ENCODE measurements around the gene LRRC9. TPM values are rescaled to one million over a fixed set of nuclear protein-coding genes. Genes with fewer than 3 reads are reported as not detected.

LRRC9 gene
- total and polyA plus RNA-seq, 10 of the 15 experiments (the other 5 are each of a cell fraction or from before 2014, with no cell fraction given), result not detected

DNA sequence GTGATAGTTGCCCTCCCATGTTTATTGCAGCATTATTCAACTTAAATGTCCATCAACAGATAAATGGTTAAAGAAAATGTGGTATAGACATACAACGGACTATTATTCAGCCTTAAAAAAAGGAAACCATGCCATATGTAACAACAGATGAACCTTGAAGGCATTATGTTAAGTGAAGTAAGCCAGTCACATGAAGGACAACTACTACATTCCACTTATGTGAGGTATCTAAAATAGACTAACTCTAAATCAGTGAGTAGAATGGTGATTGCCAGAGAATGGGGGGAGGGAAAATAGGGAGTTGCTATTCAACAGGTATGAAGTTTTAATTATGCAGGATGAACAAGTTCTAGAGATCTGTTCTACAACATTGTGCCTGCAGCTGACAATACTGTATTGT is 181.8 kb downstream of the LRRC9 start (continued):
- TF ChIP-seq ZBTB4 (CRISPR knock-in tag; IDR thresholded peaks at IDR 0.05) (no peak), MTA2 (IDR thresholded peaks at IDR 0.05; ENCODE audit: low read depth) (no peak), WRNIP1 (IDR thresholded peaks at IDR 0.05; ENCODE audit: borderline replicate concordance, low read depth, low read length) (no peak), MTA3 (IDR thresholded peaks at IDR 0.05; ENCODE audit: borderline replicate concordance, low read length) (no peak), CBX5 (IDR thresholded peaks at IDR 0.05; ENCODE audit: low read depth) (no peak)

GRCh38 chr14:60102389-60102788 is 182.4 kb downstream of the LRRC9 start:
- no peak overlapping the region for H3K4me3 ChIP-seq
- FAIRE-seq, result no peak
- H3K27me3 ChIP-seq (replicated peaks in 1 of 2; ENCODE audit: control insufficient read depth in 2 of 2, insufficient read depth in 2 of 2, low read length in 1 of 2), result no peaks in the 10 kb centered on the region
- ChIA-PET CTCF (no interaction called here), SMC1A (ENCODE audit: uncharacterized antibody, unreplicated experiment) (no interaction called here), RAD21 (ENCODE audit: unreplicated experiment) (no interaction called here), POLR2A (no interaction called here)
- H3K9me3 ChIP-seq (replicated peaks; ENCODE audit: control insufficient read depth, insufficient read depth, low read length), result no peaks in the 10 kb centered on the region; the same call in 1 of the 3 replicates
- in situ Hi-C loops (cut with MboI) (no loop called here), intact Hi-C loops (cut with micrococcal nuclease; ENCODE audit: unreplicated experiment) (no loop called here)
- H3K79me2 ChIP-seq (ENCODE audit: control insufficient read depth, insufficient read depth, low read length), result peaks cover 27% of the 10 kb centered on the region
- no peak overlapping the region for H3K27ac ChIP-seq (ENCODE audit: control insufficient read depth, insufficient read depth)
- H3K4me2 ChIP-seq (ENCODE audit: control insufficient read depth, insufficient read depth), result no peak overlapping the region
- peak; percentile 14; the same call in 1 of the 3 replicates for ATAC-seq
- H3K9ac ChIP-seq (ENCODE audit: control insufficient read depth, insufficient read depth, low read length), result no peak overlapping the region
- no TSS peak for BruUV-seq (replicated peaks)
- H3K4me1 ChIP-seq (ENCODE audit: control insufficient read depth, insufficient read depth, low read length), result no peaks in the 10 kb centered on the region
- DNase-seq (ENCODE audit: low read depth, low spot score), result no peak
- no peaks in the 10 kb centered on the region for H4K20me1 ChIP-seq (ENCODE audit: control insufficient read depth, insufficient read depth)
- TF ChIP-seq, protein P1, sequence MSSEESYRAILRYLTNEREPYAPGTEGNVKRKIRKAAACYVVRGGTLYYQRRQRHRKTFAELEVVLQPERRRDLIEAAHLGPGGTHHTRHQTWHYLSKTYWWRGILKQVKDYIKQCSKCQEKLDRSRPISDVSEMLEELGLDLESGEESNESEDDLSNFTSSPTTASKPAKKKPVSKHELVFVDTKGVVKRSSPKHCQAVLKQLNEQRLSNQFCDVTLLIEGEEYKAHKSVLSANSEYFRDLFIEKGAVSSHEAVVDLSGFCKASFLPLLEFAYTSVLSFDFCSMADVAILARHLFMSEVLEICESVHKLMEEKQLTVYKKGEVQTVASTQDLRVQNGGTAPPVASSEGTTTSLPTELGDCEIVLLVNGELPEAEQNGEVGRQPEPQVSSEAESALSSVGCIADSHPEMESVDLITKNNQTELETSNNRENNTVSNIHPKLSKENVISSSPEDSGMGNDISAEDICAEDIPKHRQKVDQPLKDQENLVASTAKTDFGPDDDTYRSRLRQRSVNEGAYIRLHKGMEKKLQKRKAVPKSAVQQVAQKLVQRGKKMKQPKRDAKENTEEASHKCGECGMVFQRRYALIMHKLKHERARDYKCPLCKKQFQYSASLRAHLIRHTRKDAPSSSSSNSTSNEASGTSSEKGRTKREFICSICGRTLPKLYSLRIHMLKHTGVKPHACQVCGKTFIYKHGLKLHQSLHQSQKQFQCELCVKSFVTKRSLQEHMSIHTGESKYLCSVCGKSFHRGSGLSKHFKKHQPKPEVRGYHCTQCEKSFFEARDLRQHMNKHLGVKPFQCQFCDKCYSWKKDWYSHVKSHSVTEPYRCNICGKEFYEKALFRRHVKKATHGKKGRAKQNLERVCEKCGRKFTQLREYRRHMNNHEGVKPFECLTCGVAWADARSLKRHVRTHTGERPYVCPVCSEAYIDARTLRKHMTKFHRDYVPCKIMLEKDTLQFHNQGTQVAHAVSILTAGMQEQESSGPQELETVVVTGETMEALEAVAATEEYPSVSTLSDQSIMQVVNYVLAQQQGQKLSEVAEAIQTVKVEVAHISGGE (CRISPR knock-in tag; IDR thresholded peaks at IDR 0.05), result no peak
- TF ChIP-seq NR2C2 (IDR thresholded peaks at IDR 0.05; ENCODE audit: borderline replicate concordance, control insufficient read depth, insufficient read length, low read depth), result no peak
- no peak for TF ChIP-seq TCF3 (IDR thresholded peaks at IDR 0.05; ENCODE audit: borderline replicate concordance, insufficient read depth, low read depth, low read length)
- no peak for TF ChIP-seq CBFB (IDR thresholded peaks at IDR 0.05; ENCODE audit: low read depth)
- no peak for TF ChIP-seq ZNF274 (IDR thresholded peaks at IDR 0.05; ENCODE audit: insufficient read depth, insufficient read length)
- no peak for TF ChIP-seq FOXM1 (IDR thresholded peaks at IDR 0.05; ENCODE audit: low read depth, low read length)
- 67% methylated on average over 2 of the region's 2 CpGs for WGBS (ENCODE audit: insufficient coverage, insufficient replicate concordance, low lambda C conversion rate, missing lambda C conversion rate)
- H3K36me3 ChIP-seq (ENCODE audit: control insufficient read depth in 2 of 2, insufficient read depth in 2 of 2, low read length in 1 of 2), result peaks cover 0 to 1% of the 10 kb centered on the region in 2 experiments; a peak in 1 of 4 replicates
- H2AFZ ChIP-seq (ENCODE audit: control insufficient read depth, low read depth, low read length), result no peak overlapping the region
